Motor neuron (in vitro differentiated cells): Measurements from ENCODE around the gene CA10. TPM values are rescaled to one million over a fixed set of nuclear protein-coding genes. Genes with fewer than 3 reads are reported as not detected.
A peak's percentile ranks its signal among the peaks of the same experiment; 100 is the strongest.

Source experiments
- ATAC-seq, 8 experiments: fragments of 200-7000 bp; cut with Tn5 transposase; replicated peaks in 6 of 8; 2 replicates each; pipeline ENCODE4 v1.8.0; 2021; ENCODE audit warnings: mild to moderate bottlenecking in 8 of 8, moderate library complexity in 8 of 8
- H3K27ac ChIP-seq, 2 donors: fragments of 250-450 bp; sonication (Bioruptor Pico); 2 replicates each; pipeline ENCODE4 v1.9.0; 2021; ENCODE audit warnings: antibody characterized with exemption in 2 of 2, mild to moderate bottlenecking in 2 of 2, moderate library complexity in 1 of 2
- H3K4me1 ChIP-seq, 2 donors: fragments of 250-450 bp; sonication (Bioruptor Pico); replicated peaks in 1 of 2; 2 replicates each; pipeline ENCODE4 v1.6.1; 2021; ENCODE audit warnings: antibody characterized with exemption in 2 of 2, mild to moderate bottlenecking in 2 of 2, moderate library complexity in 1 of 2
- H3K4me3 ChIP-seq, 5 donors: fragments of 250-450 bp; sonication (Bioruptor Pico); 2 replicates each; pipeline ENCODE4 v1.9.0; 2021; ENCODE audit warnings: antibody characterized with exemption in 5 of 5, mild to moderate bottlenecking in 5 of 5, moderate library complexity in 4 of 5
- WGBS, 10 experiments: fragments of 450-650 bp; shearing (Covaris generic); methylation state at CpG; one replicate each; pipeline ENCODE4 v1.0.0; 2022; 5-methylcytosine and 5-hydroxymethylcytosine counted together
- in situ Hi-C, 9 experiments: fragments of 400-800 bp; cut with MboI; loops; one replicate each; pipeline ENCODE4 v1.15.0; 2021; ENCODE audit warnings: low sequenced_read_pairs in 9 of 9, low pct_unique_long_range_greater_than_20kb in 2 of 9; ENCODE audit not compliant: unreplicated experiment in 9 of 9
- total RNA-seq, 8 experiments: library from RNA; unstranded; fragments of 300-600 nt; gene quantifications; 2 replicates each; pipeline versions ENCODE4 v1.2.3 to v1.2.4, GENCODE V29; 2022

CA10 gene
- total RNA-seq, 8 experiments from 2014 or later, result 0.21 to 14.4 (median 1.8) TPM

GRCh38 chr17:51657224-51657623, 501.3 kb downstream of the CA10 start:
- Histone ChIP-seq H3K4me1 (peaks cover 0 to 18% of the 10 kb centered on the region in 2 donors), H3K4me3 (no peak overlapping the region), H3K27ac (no peak overlapping the region)
- in situ Hi-C loops, result no loop called here
- no peak for ATAC-seq

- WGBS, 10 experiments, result 0 to 83% (median 40%) methylated on average over 1 to 5 of the region's 5 CpGs; no CpG with 5 or more reads in 2 of the 10 experiments
- ATAC-seq, result peak; percentile 84 to 98 (median 96)
- Histone ChIP-seq H3K27ac (no peak overlapping the region), H3K4me3 (no peak overlapping the region), H3K4me1 (peaks cover 0 to 23% of the 10 kb centered on the region in 2 donors)
- in situ Hi-C loops, result no loop called here
Observed at GRCh38 chr17:51653878-51654277, 504.6 kb downstream of the CA10 start.

- in situ Hi-C loops, result no loop called here
- Histone ChIP-seq H3K4me1 (peaks cover 6 to 27% of the 10 kb centered on the region in 2 donors), H3K4me3 (no peak overlapping the region), H3K27ac (no peak overlapping the region)
- WGBS, 10 experiments, result 0 to 86% (median 75%) methylated on average over 1 to 2 of the region's 3 CpGs; no CpG with 5 or more reads in 5 of the 10 experiments
- no peak for ATAC-seq
Observed at GRCh38 chr17:51652529-51652928, 506.0 kb downstream of the CA10 start.

- in situ Hi-C loops, result no loop called here
- WGBS, 10 experiments, result 0 to 81% (median 71%) methylated on average over 1 to 6 of the region's 6 CpGs; no CpG with 5 or more reads in 1 of the 10 experiments
- Histone ChIP-seq H3K4me3 (no peak overlapping the region), H3K4me1 (peaks cover 14 to 36% of the 10 kb centered on the region in 2 donors), H3K27ac (no peak overlapping the region)
- ATAC-seq, result no peak
Observed at GRCh38 chr17:51651513-51652298, 506.8 kb downstream of the CA10 start.

GRCh38 chr17:51650772-51651171, 507.7 kb downstream of the CA10 start:
- Histone ChIP-seq H3K4me1 (peaks cover 18 to 39% of the 10 kb centered on the region in 2 donors), H3K4me3 (no peak overlapping the region), H3K27ac (no peak overlapping the region)
- 22 to 89% (median 62%) methylated on average over 1 to 3 of the region's 3 CpGs; no CpG with 5 or more reads in 3 of the 10 experiments for WGBS, 10 experiments
- in situ Hi-C loops, result no loop called here
- no peak for ATAC-seq

- ATAC-seq, result no peak
- Histone ChIP-seq H3K4me3 (no peak overlapping the region), H3K4me1 (peaks cover 18 to 39% of the 10 kb centered on the region in 2 donors), H3K27ac (no peak overlapping the region)
- 35 to 100% (median 70%) methylated on average over 1 to 2 of the region's 2 CpGs; no CpG with 5 or more reads in 2 of the 10 experiments for whole genome bisulfite sequencing, 10 experiments
- in situ Hi-C loops, result no loop called here
Observed at GRCh38 chr17:51650202-51650601, 508.3 kb downstream of the CA10 start.

GRCh38 chr17:51647826-51648225, 510.7 kb downstream of the CA10 start:
- in situ Hi-C loops, result no loop called here

GRCh38 chr17:51647067-51647466, 511.4 kb downstream of the CA10 start:
- WGBS, 10 experiments, result 9 to 86% (median 41%) methylated on average over 1 to 6 of the region's 6 CpGs; no CpG with 5 or more reads in 4 of the 10 experiments
- Histone ChIP-seq H3K4me3 (no peak overlapping the region), H3K4me1 (peaks cover 18 to 21% of the 10 kb centered on the region in 2 donors), H3K27ac (peak overlapping the region in 1 of 2 donors; percentile 32)
- in situ Hi-C loops, result no loop called here
- peak; percentile 1 to 84 (median 32) for ATAC-seq

More at GRCh38 chr17:51647826-51648225, 510.7 kb downstream of the CA10 start:
- Histone ChIP-seq H3K4me3 (no peak overlapping the region), H3K27ac (no peak overlapping the region), H3K4me1 (peaks cover 18 to 23% of the 10 kb centered on the region in 2 donors)
- 8 to 83% (median 63%) methylated on average over 1 to 5 of the region's 5 CpGs; no CpG with 5 or more reads in 3 of the 10 experiments for WGBS, 10 experiments
- peak in 7 of 8 experiments; percentile 31 to 95 (median 67) for ATAC-seq

- 0 to 86% (median 65%) methylated on average over 1 to 3 of the region's 4 CpGs; no CpG with 5 or more reads in 5 of the 10 experiments for WGBS, 10 experiments
- peak in 3 of 8 experiments; percentile 39 to 53 (median 44) for ATAC-seq
- H3K27ac ChIP-seq, result peak overlapping the region in 1 of 2 donors; percentile 32
- peaks cover 18 to 21% of the 10 kb centered on the region in 2 donors for H3K4me1 ChIP-seq
- H3K4me3 ChIP-seq, result no peak overlapping the region
- in situ Hi-C loops, result no loop called here
Observed at GRCh38 chr17:51646539-51646938, 512.0 kb downstream of the CA10 start.

GRCh38 chr17:51645056-51645455, 513.5 kb downstream of the CA10 start:
- H3K27ac ChIP-seq, result no peak overlapping the region
- no peak overlapping the region for H3K4me3 ChIP-seq
- 8 to 100% (median 89%) methylated on average over 1 to 3 of the region's 4 CpGs; no CpG with 5 or more reads in 3 of the 10 experiments for WGBS, 10 experiments
- in situ Hi-C loops, result no loop called here
- H3K4me1 ChIP-seq, result peaks cover 16 to 18% of the 10 kb centered on the region in 2 donors
- no peak for ATAC-seq

GRCh38 chr17:51643702-51644490, 514.6 kb downstream of the CA10 start:
- WGBS, 10 experiments, result 27 to 94% (median 79%) methylated on average over 2 to 10 of the region's 10 CpGs
- no peak overlapping the region for H3K27ac ChIP-seq
- peaks cover 16 to 18% of the 10 kb centered on the region in 2 donors for H3K4me1 ChIP-seq
- no peak for ATAC-seq
- no peak overlapping the region for H3K4me3 ChIP-seq
- in situ Hi-C loops, result no loop called here

- in situ Hi-C loops, result no loop called here
- Histone ChIP-seq H3K4me1 (peaks cover 7% of the 10 kb centered on the region in 2 donors), H3K4me3 (no peak overlapping the region), H3K27ac (no peak overlapping the region)
- WGBS, 10 experiments, result 11 to 100% (median 55%) methylated on average over 1 to 7 of the region's 8 CpGs; no CpG with 5 or more reads in 1 of the 10 experiments
- ATAC-seq, result peak in 2 of 8 experiments; percentile 7 to 51
Observed at GRCh38 chr17:51642029-51642428, 516.5 kb downstream of the CA10 start.

GRCh38 chr17:51640108-51640622, 518.3 kb downstream of the CA10 start:
- in situ Hi-C loops, result no loop called here
- ATAC-seq, result peak; percentile 25 to 77 (median 70)
- H3K4me1 ChIP-seq, result no peaks in the 10 kb centered on the region
- 0 to 80% (median 49%) methylated on average over 1 to 4 of the region's 4 CpGs; no CpG with 5 or more reads in 3 of the 10 experiments for WGBS, 10 experiments
- H3K4me3 ChIP-seq, result no peak overlapping the region
- no peak overlapping the region for H3K27ac ChIP-seq
